ENCODE results near the gene RXRA. TPM values are rescaled to one million over a fixed set of nuclear protein-coding genes. Genes with fewer than 3 reads are reported as not detected.

Gene RXRA
- total RNA-seq, 1 donor: 26.4 TPM

DNA sequence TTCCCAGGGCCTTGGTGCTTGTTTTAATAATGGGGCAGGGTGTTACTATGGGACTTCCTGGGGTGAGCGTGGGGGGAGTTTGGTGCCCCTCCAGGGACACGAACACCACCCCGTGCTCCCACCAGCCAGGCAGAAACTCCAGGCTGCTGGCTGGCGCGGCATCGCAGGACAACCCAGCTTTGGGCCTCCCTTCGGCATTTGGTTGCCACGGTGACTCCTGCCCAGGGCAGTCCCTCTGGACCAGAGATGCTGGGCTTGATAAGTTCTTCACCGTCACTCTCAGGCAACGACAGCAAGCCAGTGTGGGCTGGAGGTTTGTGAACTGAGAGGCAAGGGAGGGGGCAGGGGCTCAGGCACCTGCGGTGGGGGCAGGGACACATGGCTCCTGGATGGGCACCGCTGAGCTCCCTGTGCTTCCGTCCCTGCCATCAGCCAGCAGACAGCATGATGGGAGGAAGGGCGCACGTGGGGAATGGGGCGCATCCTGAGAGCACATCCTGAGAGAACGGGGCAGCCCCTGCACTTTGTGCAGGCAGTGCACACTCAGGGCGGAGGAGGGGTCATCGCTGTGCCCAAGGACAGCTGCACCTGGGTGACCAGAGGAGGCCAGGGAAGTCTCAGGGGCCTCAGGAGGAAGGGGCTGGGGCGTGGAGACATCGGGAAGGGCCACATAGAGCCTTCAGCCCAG is 116.4 kb downstream of the RXRA start:
- peak; percentile 95 for DNase-seq (ENCODE audit: insufficient read length, low spot score, missing footprints)
- Histone ChIP-seq H3K4me1 (ENCODE audit: insufficient read depth, low read length) (peaks cover 19% of the 10 kb centered on the region), H3K4me2 (ENCODE audit: insufficient read depth, low read length) (peak overlapping the region; percentile 1), H3K27me3 (ENCODE audit: insufficient read depth, low read length) (no peaks in the 10 kb centered on the region), H3K9me3 (ENCODE audit: low read depth, low read length) (no peaks in the 10 kb centered on the region), H3K36me3 (ENCODE audit: insufficient read depth, low read length) (no peaks in the 10 kb centered on the region), H3K4me3 (ENCODE audit: insufficient read depth, low read length) (no peak overlapping the region), H4K20me1 (ENCODE audit: insufficient read depth, low read length) (peaks cover 10% of the 10 kb centered on the region), H2AFZ (ENCODE audit: low read length) (no peak overlapping the region), H3K79me2 (ENCODE audit: insufficient read depth, low read length) (no peaks in the 10 kb centered on the region), H3K27ac (ENCODE audit: low read depth, low read length) (no peak overlapping the region)
- TF ChIP-seq, protein P1, sequence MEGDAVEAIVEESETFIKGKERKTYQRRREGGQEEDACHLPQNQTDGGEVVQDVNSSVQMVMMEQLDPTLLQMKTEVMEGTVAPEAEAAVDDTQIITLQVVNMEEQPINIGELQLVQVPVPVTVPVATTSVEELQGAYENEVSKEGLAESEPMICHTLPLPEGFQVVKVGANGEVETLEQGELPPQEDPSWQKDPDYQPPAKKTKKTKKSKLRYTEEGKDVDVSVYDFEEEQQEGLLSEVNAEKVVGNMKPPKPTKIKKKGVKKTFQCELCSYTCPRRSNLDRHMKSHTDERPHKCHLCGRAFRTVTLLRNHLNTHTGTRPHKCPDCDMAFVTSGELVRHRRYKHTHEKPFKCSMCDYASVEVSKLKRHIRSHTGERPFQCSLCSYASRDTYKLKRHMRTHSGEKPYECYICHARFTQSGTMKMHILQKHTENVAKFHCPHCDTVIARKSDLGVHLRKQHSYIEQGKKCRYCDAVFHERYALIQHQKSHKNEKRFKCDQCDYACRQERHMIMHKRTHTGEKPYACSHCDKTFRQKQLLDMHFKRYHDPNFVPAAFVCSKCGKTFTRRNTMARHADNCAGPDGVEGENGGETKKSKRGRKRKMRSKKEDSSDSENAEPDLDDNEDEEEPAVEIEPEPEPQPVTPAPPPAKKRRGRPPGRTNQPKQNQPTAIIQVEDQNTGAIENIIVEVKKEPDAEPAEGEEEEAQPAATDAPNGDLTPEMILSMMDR (IDR thresholded peaks at IDR 0.05; ENCODE audit: extremely low read depth, low read depth, low read length): no peak

DNA sequence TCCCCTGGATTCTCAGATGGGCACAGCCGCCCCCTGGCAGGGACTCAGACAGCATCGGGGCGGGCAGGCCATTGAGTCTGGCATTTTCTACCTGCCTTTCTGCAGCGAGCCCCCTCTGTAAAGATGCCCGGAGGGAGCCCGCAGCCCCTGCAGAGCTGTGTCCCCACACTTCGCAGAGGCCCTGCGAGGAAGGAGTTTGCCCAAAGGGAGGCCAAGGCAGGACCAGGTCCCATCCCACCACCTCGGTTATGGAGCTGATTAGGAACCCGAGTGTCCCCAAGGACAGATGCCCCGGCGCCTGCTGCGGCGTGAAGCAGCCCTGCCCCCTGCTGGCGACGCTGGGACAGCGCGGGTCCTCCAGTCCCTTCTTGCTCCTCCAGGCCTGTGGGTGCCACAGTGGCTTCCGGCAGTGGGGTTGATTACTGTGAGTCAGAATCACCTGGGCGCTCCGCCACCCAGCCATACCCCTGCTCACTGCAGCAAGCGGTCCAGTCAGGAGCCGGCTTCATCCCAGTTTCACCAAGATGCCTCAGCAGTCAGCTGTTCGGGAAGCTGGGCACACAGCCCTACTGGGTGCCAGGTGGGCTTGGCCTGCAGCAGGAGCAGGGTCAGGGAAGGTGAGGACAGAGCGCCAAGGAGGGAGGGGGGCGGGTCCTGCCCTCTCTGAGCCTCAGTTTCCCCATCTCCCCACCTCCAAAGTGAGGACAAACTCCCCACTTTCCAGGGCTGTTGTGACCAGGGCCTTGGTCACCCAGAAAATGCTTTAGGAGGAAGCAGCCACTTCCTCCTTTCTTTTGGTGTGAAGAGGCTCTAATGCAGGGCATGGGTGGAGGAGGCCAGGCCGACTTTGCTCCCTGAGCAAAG is 117.2 kb downstream of the RXRA start:
- TF ChIP-seq, protein P1 (IDR thresholded peaks at IDR 0.05; ENCODE audit: extremely low read depth, low read depth, low read length): peak; percentile 95
- DNase-seq (ENCODE audit: insufficient read length, low spot score, missing footprints): peak; percentile 99
- no peak overlapping the region for H2AFZ ChIP-seq (ENCODE audit: low read length)
- H3K9me3 ChIP-seq (ENCODE audit: low read depth, low read length): no peaks in the 10 kb centered on the region
- no peak overlapping the region for H3K4me2 ChIP-seq (ENCODE audit: insufficient read depth, low read length)
- no peaks in the 10 kb centered on the region for H3K36me3 ChIP-seq (ENCODE audit: insufficient read depth, low read length)
- no peaks in the 10 kb centered on the region for H3K27me3 ChIP-seq (ENCODE audit: insufficient read depth, low read length)
- no peak overlapping the region for H3K4me3 ChIP-seq (ENCODE audit: insufficient read depth, low read length)
- H3K79me2 ChIP-seq (ENCODE audit: insufficient read depth, low read length): no peaks in the 10 kb centered on the region
- H4K20me1 ChIP-seq (ENCODE audit: insufficient read depth, low read length): peaks cover 10% of the 10 kb centered on the region
- H3K27ac ChIP-seq (ENCODE audit: low read depth, low read length): no peak overlapping the region
- H3K4me1 ChIP-seq (ENCODE audit: insufficient read depth, low read length): peaks cover 19% of the 10 kb centered on the region

DNA sequence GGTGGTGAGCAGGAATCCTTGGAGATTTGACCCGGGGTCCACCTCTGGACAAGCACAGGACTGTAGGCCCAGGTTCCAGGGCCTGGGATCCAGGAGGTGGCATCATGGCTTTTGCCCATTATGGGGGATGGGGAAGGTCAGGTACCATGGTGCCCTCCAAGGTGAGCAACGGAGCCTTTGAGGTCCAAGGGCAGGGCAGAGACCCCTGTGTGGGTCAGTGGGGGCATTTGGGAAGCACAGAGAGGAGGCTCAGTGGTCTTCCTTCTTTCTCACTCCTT is 117.7 kb downstream of the RXRA start:
- Histone ChIP-seq H3K27me3 (ENCODE audit: insufficient read depth, low read length) (no peaks in the 10 kb centered on the region), H4K20me1 (ENCODE audit: insufficient read depth, low read length) (peaks cover 10% of the 10 kb centered on the region), H3K4me3 (ENCODE audit: insufficient read depth, low read length) (no peak overlapping the region), H3K27ac (ENCODE audit: low read depth, low read length) (no peak overlapping the region), H3K4me2 (ENCODE audit: insufficient read depth, low read length) (no peak overlapping the region), H3K4me1 (ENCODE audit: insufficient read depth, low read length) (peaks cover 19% of the 10 kb centered on the region), H3K79me2 (ENCODE audit: insufficient read depth, low read length) (no peaks in the 10 kb centered on the region), H3K9me3 (ENCODE audit: low read depth, low read length) (peaks cover 5% of the 10 kb centered on the region), H3K36me3 (ENCODE audit: insufficient read depth, low read length) (no peaks in the 10 kb centered on the region), H2AFZ (ENCODE audit: low read length) (no peak overlapping the region)
- TF ChIP-seq, protein P1 (IDR thresholded peaks at IDR 0.05; ENCODE audit: extremely low read depth, low read depth, low read length): no peak
- DNase-seq (ENCODE audit: insufficient read length, low spot score, missing footprints): no peak

DNA sequence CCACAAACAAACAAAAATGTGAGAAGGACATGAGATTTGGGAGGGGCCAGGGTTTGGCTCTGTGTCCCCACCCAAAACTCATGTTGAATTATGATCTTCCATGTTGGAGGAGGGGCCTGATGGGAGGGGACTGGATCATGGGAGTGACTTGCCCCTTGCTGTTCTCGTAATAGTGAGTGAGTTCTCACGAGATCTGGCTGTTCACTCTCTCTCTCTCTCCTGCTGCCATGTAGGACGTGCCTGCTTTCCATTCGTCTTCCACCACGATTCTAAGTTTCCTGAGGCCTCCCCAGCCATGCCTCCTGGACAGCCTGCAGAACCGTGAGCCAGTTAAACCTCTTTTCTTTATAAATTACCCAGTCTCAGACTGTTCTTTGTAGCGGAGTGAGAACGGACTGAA is 118.7 kb downstream of the RXRA start:
- Histone ChIP-seq H3K4me1 (ENCODE audit: insufficient read depth, low read length) (peaks cover 22% of the 10 kb centered on the region), H3K79me2 (ENCODE audit: insufficient read depth, low read length) (no peaks in the 10 kb centered on the region), H3K4me2 (ENCODE audit: insufficient read depth, low read length) (no peak overlapping the region), H3K36me3 (ENCODE audit: insufficient read depth, low read length) (no peaks in the 10 kb centered on the region), H3K9me3 (ENCODE audit: low read depth, low read length) (peaks cover 5% of the 10 kb centered on the region), H3K4me3 (ENCODE audit: insufficient read depth, low read length) (no peak overlapping the region), H2AFZ (ENCODE audit: low read length) (no peak overlapping the region), H4K20me1 (ENCODE audit: insufficient read depth, low read length) (peaks cover 10% of the 10 kb centered on the region), H3K27ac (ENCODE audit: low read depth, low read length) (no peak overlapping the region), H3K27me3 (ENCODE audit: insufficient read depth, low read length) (no peaks in the 10 kb centered on the region)
- TF ChIP-seq, protein P1 (IDR thresholded peaks at IDR 0.05; ENCODE audit: extremely low read depth, low read depth, low read length): no peak
- no peak for DNase-seq (ENCODE audit: insufficient read length, low spot score, missing footprints)
